Bronchial epithelial cell (primary cell): ENCODE data around the gene MRPS27. TPM values are rescaled to one million over a fixed set of nuclear protein-coding genes. Genes with fewer than 3 reads are reported as not detected.
A peak's percentile ranks its signal among the peaks of the same experiment; 100 is the strongest.

Experiments
- DNase-seq: peaks from one replicate; pipeline ENCODE4 v3.0.0-alpha.2; 2010; ENCODE audit warnings: low read depth
- FAIRE-seq: peaks from 2 replicates; lab custom pipeline; 2011; peaks lifted over from hg19 to GRCh38; lab: Jason Lieb, UNC
- H3K27me3 ChIP-seq: 2 replicates; pipeline ENCODE4 v1.5.1; 2011; ENCODE audit warnings: low read length; ENCODE audit not compliant: control insufficient read depth, insufficient read depth
- H3K36me3 ChIP-seq: 2 replicates; pipeline ENCODE4 v1.5.1; 2011; ENCODE audit warnings: low read length; ENCODE audit not compliant: control insufficient read depth, insufficient read depth
- H3K4me3 ChIP-seq: 2 replicates; pipeline ENCODE4 v1.5.1; 2011; ENCODE audit warnings: mild to moderate bottlenecking, low read depth, low read length, control low read depth
- total RNA-seq: library from RNA; depleted of rRNA; stranded (reverse); fragments of >200 nt; gene quantifications from 2 replicates; pipeline ENCODE4 v1.2.1, GENCODE V29; 2014
- TF ChIP-seq, protein P1 (sequence below): IDR thresholded peaks from 2 replicates; pipeline ENCODE4 v1.5.1; 2011; ENCODE audit warnings: mild to moderate bottlenecking, moderate library complexity, low read length, control low read depth, inconsistent platforms; ENCODE audit not compliant: insufficient read depth, severe bottlenecking

The MRPS27 gene
- total RNA-seq, 1 donor from 2014 or later = 53.4 TPM

DNA sequence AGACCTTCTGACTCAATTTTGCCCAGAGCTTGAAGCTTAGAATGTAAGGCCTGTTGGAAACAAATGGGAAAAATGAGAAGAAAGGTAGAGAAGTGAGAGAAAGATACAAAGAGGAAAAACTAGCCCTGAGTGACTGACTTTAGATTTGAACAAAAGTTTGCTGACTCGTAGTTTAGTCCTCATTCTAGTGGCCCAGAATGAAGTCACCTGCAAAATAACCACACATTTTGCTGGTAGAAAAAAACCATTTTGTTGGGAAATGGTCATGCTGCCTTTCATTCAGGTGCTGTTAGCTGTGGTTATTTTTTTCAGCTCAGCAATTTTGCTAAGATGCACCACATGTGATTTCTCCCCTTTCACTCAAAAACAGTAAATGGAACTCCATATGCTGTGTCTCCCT is 98.9 kb downstream of the MRPS27 start:
- H3K4me3 ChIP-seq = no peak overlapping the region
- DNase-seq (no peak), FAIRE-seq (no peak)
- TF ChIP-seq, protein P1, sequence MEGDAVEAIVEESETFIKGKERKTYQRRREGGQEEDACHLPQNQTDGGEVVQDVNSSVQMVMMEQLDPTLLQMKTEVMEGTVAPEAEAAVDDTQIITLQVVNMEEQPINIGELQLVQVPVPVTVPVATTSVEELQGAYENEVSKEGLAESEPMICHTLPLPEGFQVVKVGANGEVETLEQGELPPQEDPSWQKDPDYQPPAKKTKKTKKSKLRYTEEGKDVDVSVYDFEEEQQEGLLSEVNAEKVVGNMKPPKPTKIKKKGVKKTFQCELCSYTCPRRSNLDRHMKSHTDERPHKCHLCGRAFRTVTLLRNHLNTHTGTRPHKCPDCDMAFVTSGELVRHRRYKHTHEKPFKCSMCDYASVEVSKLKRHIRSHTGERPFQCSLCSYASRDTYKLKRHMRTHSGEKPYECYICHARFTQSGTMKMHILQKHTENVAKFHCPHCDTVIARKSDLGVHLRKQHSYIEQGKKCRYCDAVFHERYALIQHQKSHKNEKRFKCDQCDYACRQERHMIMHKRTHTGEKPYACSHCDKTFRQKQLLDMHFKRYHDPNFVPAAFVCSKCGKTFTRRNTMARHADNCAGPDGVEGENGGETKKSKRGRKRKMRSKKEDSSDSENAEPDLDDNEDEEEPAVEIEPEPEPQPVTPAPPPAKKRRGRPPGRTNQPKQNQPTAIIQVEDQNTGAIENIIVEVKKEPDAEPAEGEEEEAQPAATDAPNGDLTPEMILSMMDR = no peak
- no peaks in the 10 kb centered on the region for H3K27me3 ChIP-seq
- H3K36me3 ChIP-seq = peaks cover 12% of the 10 kb centered on the region

DNA sequence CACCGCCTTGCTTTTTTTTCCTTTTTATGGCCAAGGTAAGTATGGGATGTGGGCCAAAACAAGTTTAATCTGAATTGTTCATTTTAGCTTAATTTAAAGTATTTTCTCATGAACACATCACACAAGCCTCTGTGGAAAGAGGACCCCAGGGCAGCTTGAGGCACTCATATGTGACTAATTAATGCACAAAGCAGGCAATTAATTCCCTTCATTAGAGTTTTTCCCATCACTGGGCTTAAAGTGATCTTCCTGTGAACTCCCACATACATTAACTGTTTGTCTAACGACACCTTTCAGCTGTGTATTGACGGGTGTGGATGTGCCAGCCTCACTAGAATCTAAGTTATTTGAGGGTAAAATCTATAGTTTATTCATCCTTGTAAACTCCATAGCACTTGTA is 103.3 kb downstream of the MRPS27 start:
- no peaks in the 10 kb centered on the region for H3K27me3 ChIP-seq
- no peak overlapping the region for H3K4me3 ChIP-seq
- DNase-seq (no peak), FAIRE-seq (no peak)
- H3K36me3 ChIP-seq = peaks cover 3% of the 10 kb centered on the region
- TF ChIP-seq, protein P1 = no peak

DNA sequence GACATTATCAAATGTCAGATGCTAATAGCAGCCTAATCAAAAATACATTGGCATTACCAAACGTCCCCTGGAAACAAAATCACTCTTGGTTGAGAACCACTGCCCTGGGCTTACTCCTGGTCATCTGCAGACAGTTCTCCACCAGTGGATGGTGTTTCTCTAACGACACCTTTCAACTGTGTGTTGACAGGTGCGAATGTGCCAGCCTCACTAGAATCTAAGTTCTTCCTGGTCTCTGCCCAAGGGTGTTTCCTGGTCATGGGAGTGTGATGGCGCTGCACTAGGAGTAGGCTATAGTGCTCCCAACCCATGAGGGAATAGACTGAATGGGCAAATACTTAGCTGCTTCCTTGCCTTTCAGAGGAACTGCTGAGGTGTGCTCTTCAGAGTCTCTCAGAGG is 105.9 kb downstream of the MRPS27 start:
- TF ChIP-seq, protein P1 = no peak
- FAIRE-seq (no peak), DNase-seq (no peak)
- Histone ChIP-seq H3K36me3 (no peaks in the 10 kb centered on the region), H3K27me3 (no peaks in the 10 kb centered on the region), H3K4me3 (no peak overlapping the region)

DNA sequence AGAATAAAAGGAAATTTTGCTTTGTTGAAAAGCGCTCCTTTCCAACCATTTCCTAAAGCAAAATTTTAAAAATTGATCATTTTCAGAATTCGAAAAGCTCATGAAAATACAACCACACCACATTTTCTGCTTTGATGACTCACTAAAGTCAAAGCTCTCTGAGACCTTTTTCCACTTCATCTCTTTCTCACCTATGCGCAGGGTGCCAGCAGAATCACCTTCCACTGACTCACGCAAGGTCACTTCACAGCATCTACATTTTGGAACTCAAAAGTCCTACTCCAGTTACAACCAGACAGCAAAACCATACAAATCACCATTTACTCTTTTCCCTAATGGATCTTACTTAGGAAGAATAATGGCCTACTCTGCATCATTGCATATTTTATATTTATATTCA is 106.6 kb downstream of the MRPS27 start:
- no peak for DNase-seq
- H3K36me3 ChIP-seq = no peaks in the 10 kb centered on the region
- TF ChIP-seq, protein P1 = no peak
- no peak for FAIRE-seq
- no peaks in the 10 kb centered on the region for H3K27me3 ChIP-seq
- no peak overlapping the region for H3K4me3 ChIP-seq

DNA sequence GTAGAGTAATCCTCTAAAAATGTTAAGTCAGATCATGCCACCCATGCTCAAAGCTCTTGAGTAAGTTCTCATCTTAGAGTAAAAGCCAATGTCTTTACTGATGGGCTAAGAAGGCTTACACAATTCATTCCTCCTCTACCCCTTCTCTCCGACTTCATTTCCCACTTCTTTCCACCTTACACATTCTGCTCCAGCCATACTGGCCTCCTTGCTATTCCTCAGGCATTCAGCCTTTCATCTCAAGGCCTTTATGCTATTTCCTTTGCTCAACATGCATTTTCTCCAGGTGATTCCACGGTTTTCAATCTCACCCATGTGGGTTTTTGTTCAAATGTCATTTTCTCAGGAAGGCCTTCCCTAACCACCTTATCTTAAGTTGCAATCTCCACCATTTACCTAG is 107.9 kb downstream of the MRPS27 start:
- H3K36me3 ChIP-seq = no peaks in the 10 kb centered on the region
- TF ChIP-seq, protein P1 = no peak
- no peaks in the 10 kb centered on the region for H3K27me3 ChIP-seq
- FAIRE-seq (no peak), DNase-seq (no peak)
- no peak overlapping the region for H3K4me3 ChIP-seq

DNA sequence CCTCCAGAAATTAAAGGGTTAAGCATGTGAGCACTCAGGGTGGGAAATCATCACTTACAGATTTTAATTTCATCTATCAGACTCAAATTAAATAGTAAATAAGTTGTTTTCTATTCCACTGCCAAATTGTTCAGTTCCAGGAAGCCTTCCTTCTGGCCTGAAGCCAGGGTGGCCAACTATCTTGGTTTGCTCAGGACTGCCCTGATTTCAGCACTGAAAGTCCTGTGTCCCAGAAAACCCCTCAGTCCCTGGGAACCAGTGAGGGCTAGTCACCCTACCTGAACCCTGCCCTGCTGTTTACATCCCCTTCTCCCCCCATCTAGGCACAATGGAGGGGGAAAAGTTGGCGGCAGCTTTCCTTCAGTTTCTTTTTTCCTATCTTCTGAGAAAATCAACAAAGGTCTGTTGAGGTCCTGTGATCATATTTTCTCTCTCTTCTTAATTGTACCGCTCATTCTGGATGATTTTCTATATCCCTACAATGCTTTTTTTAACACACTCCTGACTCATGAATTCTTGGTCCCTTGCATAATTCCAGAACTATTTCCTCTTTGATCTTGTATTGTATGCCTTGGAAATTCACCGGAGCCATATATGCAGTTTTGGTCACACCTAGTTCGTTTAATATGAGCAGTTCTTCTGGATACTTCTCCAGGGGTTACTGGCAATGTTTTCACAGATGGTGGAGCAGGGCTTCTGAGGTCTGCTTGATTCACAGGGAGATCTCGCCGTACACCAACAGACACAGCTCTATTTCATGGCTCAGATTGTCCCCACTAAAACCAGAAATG is 109.0 kb downstream of the MRPS27 start:
- Histone ChIP-seq H3K27me3 (no peaks in the 10 kb centered on the region), H3K4me3 (no peak overlapping the region), H3K36me3 (no peaks in the 10 kb centered on the region)
- DNase-seq = peak; percentile 84
- FAIRE-seq = no peak
- TF ChIP-seq, protein P1 = no peak
